Measurements from ENCODE around the gene CACNG3.

CACNG3 gene

GRCh38 chr16:24318680-24319079 is 62.5 kb downstream of the CACNG3 start:
- Histone ChIP-seq H3K27ac (ENCODE audit: low read length) (no peak overlapping the region), H3K9me3 (ENCODE audit: insufficient read depth, low read length) (no peaks in the 10 kb centered on the region), H3K4me2 (ENCODE audit: low read length) (no peak overlapping the region), H3K79me2 (ENCODE audit: low read length) (no peaks in the 10 kb centered on the region), H2AFZ (ENCODE audit: low read depth, low read length) (no peak overlapping the region), H3K4me1 (ENCODE audit: low read length) (no peaks in the 10 kb centered on the region), H3K36me3 (replicated peaks; ENCODE audit: low read depth, low read length) (no peaks in the 10 kb centered on the region), H4K20me1 (ENCODE audit: insufficient read depth, low read length) (no peaks in the 10 kb centered on the region), H3K27me3 (ENCODE audit: low read depth, low read length) (peaks cover 11% of the 10 kb centered on the region; the same call in 1 of the 2 replicates), H3K4me3 (ENCODE audit: low read length) (no peak overlapping the region), H3K9ac (ENCODE audit: low read length) (no peak overlapping the region)
- no peak; the same call in 1 of the 2 replicates for TF ChIP-seq CTCF (IDR thresholded peaks at IDR 0.05; ENCODE audit: low read depth, low read length)
- no peak for TF ChIP-seq EZH2phosphoT487 (IDR thresholded peaks at IDR 0.05; ENCODE audit: low read depth)

- Histone ChIP-seq H3K4me3 (ENCODE audit: low read length) (no peak overlapping the region), H2AFZ (ENCODE audit: low read depth, low read length) (no peak overlapping the region), H3K9ac (ENCODE audit: low read length) (no peak overlapping the region), H3K4me1 (ENCODE audit: low read length) (no peaks in the 10 kb centered on the region), H3K27me3 (ENCODE audit: low read depth, low read length) (peaks cover 10% of the 10 kb centered on the region; the same call in 1 of the 2 replicates), H3K9me3 (ENCODE audit: insufficient read depth, low read length) (no peaks in the 10 kb centered on the region), H4K20me1 (ENCODE audit: insufficient read depth, low read length) (no peaks in the 10 kb centered on the region), H3K4me2 (ENCODE audit: low read length) (no peak overlapping the region), H3K79me2 (ENCODE audit: low read length) (no peaks in the 10 kb centered on the region), H3K27ac (ENCODE audit: low read length) (no peak overlapping the region), H3K36me3 (replicated peaks; ENCODE audit: low read depth, low read length) (no peaks in the 10 kb centered on the region)
- TF ChIP-seq EZH2phosphoT487 (IDR thresholded peaks at IDR 0.05; ENCODE audit: low read depth) (no peak), CTCF (IDR thresholded peaks at IDR 0.05; ENCODE audit: low read depth, low read length) (no peak)
Observed at GRCh38 chr16:24319126-24319814, 63.1 kb downstream of the CACNG3 start.

- no peaks in the 10 kb centered on the region for H3K27me3 ChIP-seq (ENCODE audit: low read depth, low read length)
- TF ChIP-seq EZH2phosphoT487 (IDR thresholded peaks at IDR 0.05; ENCODE audit: low read depth) (no peak), CTCF (IDR thresholded peaks at IDR 0.05; ENCODE audit: low read depth, low read length) (no peak)
- no peak overlapping the region for H3K27ac ChIP-seq (ENCODE audit: low read length)
- no peaks in the 10 kb centered on the region for H3K4me1 ChIP-seq (ENCODE audit: low read length)
- no peak overlapping the region for H3K4me3 ChIP-seq (ENCODE audit: low read length)
- H4K20me1 ChIP-seq (ENCODE audit: insufficient read depth, low read length) = no peaks in the 10 kb centered on the region
- no peaks in the 10 kb centered on the region for H3K36me3 ChIP-seq (replicated peaks; ENCODE audit: low read depth, low read length)
- no peak overlapping the region for H3K4me2 ChIP-seq (ENCODE audit: low read length)
- no peaks in the 10 kb centered on the region for H3K9me3 ChIP-seq (ENCODE audit: insufficient read depth, low read length)
- no peak overlapping the region for H2AFZ ChIP-seq (ENCODE audit: low read depth, low read length)
- no peak overlapping the region for H3K9ac ChIP-seq (ENCODE audit: low read length)
- H3K79me2 ChIP-seq (ENCODE audit: low read length) = no peaks in the 10 kb centered on the region
Observed at GRCh38 chr16:24322106-24322505, 66.0 kb downstream of the CACNG3 start.

- Histone ChIP-seq H3K4me1 (ENCODE audit: low read length) (no peaks in the 10 kb centered on the region), H3K9ac (ENCODE audit: low read length) (no peak overlapping the region), H3K9me3 (ENCODE audit: insufficient read depth, low read length) (no peaks in the 10 kb centered on the region), H3K27me3 (ENCODE audit: low read depth, low read length) (no peaks in the 10 kb centered on the region), H4K20me1 (ENCODE audit: insufficient read depth, low read length) (no peaks in the 10 kb centered on the region), H2AFZ (ENCODE audit: low read depth, low read length) (no peak overlapping the region), H3K4me2 (ENCODE audit: low read length) (no peak overlapping the region), H3K4me3 (ENCODE audit: low read length) (no peak overlapping the region), H3K79me2 (ENCODE audit: low read length) (no peaks in the 10 kb centered on the region), H3K27ac (ENCODE audit: low read length) (no peak overlapping the region), H3K36me3 (replicated peaks; ENCODE audit: low read depth, low read length) (no peaks in the 10 kb centered on the region)
- TF ChIP-seq CTCF (IDR thresholded peaks at IDR 0.05; ENCODE audit: low read depth, low read length) = no peak
- TF ChIP-seq EZH2phosphoT487 (IDR thresholded peaks at IDR 0.05; ENCODE audit: low read depth) = no peak
Observed at GRCh38 chr16:24324421-24324820, 68.3 kb downstream of the CACNG3 start.

Measured in OCI-LY3 (cell line).